Thoracic aorta (tissue), 2 donors: Measurements from ENCODE around the gene TNNT3. TPM values are rescaled to one million over a fixed set of nuclear protein-coding genes. Genes with fewer than 3 reads are reported as not detected.

Experiments used
- ATAC-seq: fragments of 150-250 bp; one replicate; pipeline ENCODE4 v1.8.0; 2017; ENCODE audit warnings: low read depth; ENCODE audit not compliant: insufficient number of reproducible peaks, low FRiP score
- DNase-seq: peaks from one replicate; pipeline ENCODE4 v3.0.0-alpha.2; 2020; ENCODE audit warnings: low spot score
- H3K27ac ChIP-seq, 2 donors: fragments of 200-600 bp; sonication (generic); 1 replicate in 1 of 2; 2 replicates in 1 of 2; pipeline ENCODE4 v1.5.1; 2016; ENCODE audit warnings: mild to moderate bottlenecking in 2 of 2, moderate library complexity in 2 of 2
- H3K27me3 ChIP-seq: fragments of 200-600 bp; sonication (generic); replicated peaks from 2 replicates; pipeline ENCODE4 v1.6.0; 2016; ENCODE audit warnings: mild to moderate bottlenecking; ENCODE audit not compliant: insufficient read depth
- H3K36me3 ChIP-seq: fragments of 200-600 bp; sonication (generic); one replicate; pipeline ENCODE4 v1.5.1; 2016
- H3K4me1 ChIP-seq, 2 donors: fragments of 200-600 bp; sonication (generic); 1 replicate in 1 of 2; 2 replicates in 1 of 2; pipeline versions ENCODE4 v1.5.1 to v1.6.0; 2016; ENCODE audit warnings: low read depth in 2 of 2, mild to moderate bottlenecking in 1 of 2; ENCODE audit not compliant: control insufficient read depth in 1 of 2
- H3K4me3 ChIP-seq: fragments of 200-600 bp; sonication (generic); 2 replicates; pipeline ENCODE4 v1.5.1; 2016; ENCODE audit warnings: mild to moderate bottlenecking
- H3K9me3 ChIP-seq: fragments of 200-600 bp; sonication (generic); 2 replicates; pipeline ENCODE4 v1.5.1; 2016
- CTCF ChIP-seq: fragments of 200-600 bp; sonication (generic); IDR thresholded peaks from one replicate; pipeline ENCODE4 v1.5.1; 2019; ENCODE audit warnings: antibody characterized with exemption
- total RNA-seq, 2 donors: library from RNA; depleted of rRNA; stranded (reverse); fragments of >200 nt; gene quantifications; one replicate each; pipeline versions ENCODE4 v1.1.0 to v1.2.3, GENCODE V29; 2016

The TNNT3 gene
- total RNA-seq, 2 donors from 2014 or later: 8.3 to 9.7 TPM

GRCh38 chr11:1928891-1929541 is 9.5 kb downstream of the TNNT3 start:
- no peak for TF ChIP-seq CTCF
- H3K4me3 ChIP-seq: no peak overlapping the region
- H3K4me1 ChIP-seq: peaks cover 0 to 9% of the 10 kb centered on the region in 2 donors
- H3K27ac ChIP-seq: no peak overlapping the region
- no peaks in the 10 kb centered on the region for H3K9me3 ChIP-seq
- DNase-seq (no peak), ATAC-seq (no peak)
- H3K27me3 ChIP-seq: no peaks in the 10 kb centered on the region
- no peaks in the 10 kb centered on the region for H3K36me3 ChIP-seq

GRCh38 chr11:1929621-1930461 is 10.3 kb downstream of the TNNT3 start:
- no peak for DNase-seq
- no peak for TF ChIP-seq CTCF
- Histone ChIP-seq H3K9me3 (no peaks in the 10 kb centered on the region), H3K4me3 (no peak overlapping the region), H3K4me1 (peaks cover 0 to 9% of the 10 kb centered on the region in 2 donors), H3K36me3 (no peaks in the 10 kb centered on the region), H3K27me3 (no peaks in the 10 kb centered on the region), H3K27ac (no peak overlapping the region)
- no peak for ATAC-seq

- no peak overlapping the region for H3K4me3 ChIP-seq
- no peaks in the 10 kb centered on the region for H3K36me3 ChIP-seq
- no peak for ATAC-seq
- H3K27ac ChIP-seq: no peak overlapping the region
- H3K9me3 ChIP-seq: no peaks in the 10 kb centered on the region
- H3K27me3 ChIP-seq: no peaks in the 10 kb centered on the region
- TF ChIP-seq CTCF: no peak
- no peak for DNase-seq
- H3K4me1 ChIP-seq: peaks cover 0 to 9% of the 10 kb centered on the region in 2 donors
Measured at GRCh38 chr11:1930462-1930830, 10.9 kb downstream of the TNNT3 start.

- no peaks in the 10 kb centered on the region for H3K36me3 ChIP-seq
- no peak overlapping the region for H3K4me3 ChIP-seq
- no peak for DNase-seq
- no peak for ATAC-seq
- peaks cover 0 to 9% of the 10 kb centered on the region in 2 donors for H3K4me1 ChIP-seq
- no peaks in the 10 kb centered on the region for H3K27me3 ChIP-seq
- TF ChIP-seq CTCF: no peak
- no peak overlapping the region for H3K27ac ChIP-seq
- no peaks in the 10 kb centered on the region for H3K9me3 ChIP-seq
Measured at GRCh38 chr11:1931341-1932104, 12.0 kb downstream of the TNNT3 start.

- no peaks in the 10 kb centered on the region for H3K9me3 ChIP-seq
- H3K27ac ChIP-seq: no peak overlapping the region
- ATAC-seq (no peak), DNase-seq (no peak)
- H3K4me3 ChIP-seq: no peak overlapping the region
- no peaks in the 10 kb centered on the region for H3K36me3 ChIP-seq
- H3K4me1 ChIP-seq: peaks cover 0 to 9% of the 10 kb centered on the region in 2 donors
- TF ChIP-seq CTCF: no peak
- H3K27me3 ChIP-seq: no peaks in the 10 kb centered on the region
Measured at GRCh38 chr11:1932105-1932480, 12.6 kb downstream of the TNNT3 start.
